ENCODE data around the gene KCNMA1. TPM values are rescaled to one million over a fixed set of nuclear protein-coding genes. Genes with fewer than 3 reads are reported as not detected.

KCNMA1 gene
- total RNA-seq, 1 experiment from 2014 or later, result 20.7 TPM

- intact Hi-C loops (cut with micrococcal nuclease; ENCODE audit: unreplicated experiment), result loop anchor here (1.0 to 5.0 kb wide), 8 partner anchors 38 to 167 kb away; no protein-coding TSS in a partner anchor
- no peak for TF ChIP-seq CTCF (IDR thresholded peaks at IDR 0.05; ENCODE audit: insufficient read depth in 1 of 2, low read depth in 1 of 2, low read length in 1 of 2, severe bottlenecking in 1 of 2, unreplicated experiment in 1 of 2)
- peak overlapping the region; percentile 91 for H3K27ac Mint-ChIP-seq (ENCODE audit: unreplicated experiment)
- BruUV-seq (replicated peaks), result no TSS peak
- no peaks in the 10 kb centered on the region for H3K36me3 Mint-ChIP-seq (ENCODE audit: insufficient read depth, unreplicated experiment)
- H3K4me1 Mint-ChIP-seq (ENCODE audit: low read depth, unreplicated experiment), result peaks cover 57% of the 10 kb centered on the region
- H3K9me3 ChIP-seq, result peaks cover 3% of the 10 kb centered on the region; the same call in 1 of the 2 replicates
- peaks cover 51% of the 10 kb centered on the region for H3K4me1 ChIP-seq
- H3K27me3 Mint-ChIP-seq (ENCODE audit: insufficient read depth, unreplicated experiment), result no peaks in the 10 kb centered on the region
- POLR2A ChIA-PET, result no interaction called here
- no peaks in the 10 kb centered on the region for H3K36me3 ChIP-seq (ENCODE audit: control insufficient read depth, insufficient read depth, low read length)
- H3K27me3 ChIP-seq (replicated peaks; ENCODE audit: control insufficient read depth, insufficient read depth, low read length), result no peaks in the 10 kb centered on the region
- CTCF ChIA-PET, result interaction anchor here (1.4 kb wide), 1 partner anchor 160 kb away, joined by 4 read pairs; no protein-coding TSS in a partner anchor
- peak overlapping the region; percentile 58 for H3K4me3 Mint-ChIP-seq (ENCODE audit: unreplicated experiment)
- DNase-seq, result peak in 1 of 2 experiments; percentile 36
- H3K9me3 Mint-ChIP-seq (ENCODE audit: unreplicated experiment), result peaks cover 9% of the 10 kb centered on the region
- H3K4me3 ChIP-seq (ENCODE audit: low read depth, low read length), result no peak overlapping the region
Observed at GRCh38 chr10:77334501-77334900, 303.1 kb downstream of the KCNMA1 start.

GRCh38 chr10:77333610-77334340, 303.8 kb downstream of the KCNMA1 start:
- TF ChIP-seq CTCF (IDR thresholded peaks at IDR 0.05; ENCODE audit: insufficient read depth in 1 of 2, low read depth in 1 of 2, low read length in 1 of 2, severe bottlenecking in 1 of 2, unreplicated experiment in 1 of 2), result no peak
- H3K4me3 Mint-ChIP-seq (ENCODE audit: unreplicated experiment), result peak overlapping the region; percentile 58
- CTCF ChIA-PET, result interaction anchor here (0.8 to 1.4 kb wide), 2 partner anchors 83 to 160 kb away, joined by 3 to 4 read pairs; no protein-coding TSS in a partner anchor
- peak; percentile 73 to 79 for DNase-seq
- POLR2A ChIA-PET, result no interaction called here
- Histone ChIP-seq H3K4me1 (peaks cover 51% of the 10 kb centered on the region), H3K9me3 (no peaks in the 10 kb centered on the region), H3K4me3 (ENCODE audit: low read depth, low read length) (no peak overlapping the region), H3K27me3 (replicated peaks; ENCODE audit: control insufficient read depth, insufficient read depth, low read length) (no peaks in the 10 kb centered on the region), H3K36me3 (ENCODE audit: control insufficient read depth, insufficient read depth, low read length) (no peaks in the 10 kb centered on the region)
- H3K27ac Mint-ChIP-seq (ENCODE audit: unreplicated experiment), result peak overlapping the region; percentile 91
- peaks cover 1% of the 10 kb centered on the region for H3K9me3 Mint-ChIP-seq (ENCODE audit: unreplicated experiment)
- intact Hi-C loops (cut with micrococcal nuclease; ENCODE audit: unreplicated experiment), result loop anchor here (1.0 to 5.0 kb wide), 8 partner anchors 39 to 166 kb away; no protein-coding TSS in a partner anchor
- H3K36me3 Mint-ChIP-seq (ENCODE audit: insufficient read depth, unreplicated experiment), result no peaks in the 10 kb centered on the region
- peaks cover 57% of the 10 kb centered on the region for H3K4me1 Mint-ChIP-seq (ENCODE audit: low read depth, unreplicated experiment)
- no peaks in the 10 kb centered on the region for H3K27me3 Mint-ChIP-seq (ENCODE audit: insufficient read depth, unreplicated experiment)
- BruUV-seq (replicated peaks), result no TSS peak

- no peaks in the 10 kb centered on the region for H3K9me3 Mint-ChIP-seq (ENCODE audit: unreplicated experiment)
- POLR2A ChIA-PET, result no interaction called here
- H3K4me1 Mint-ChIP-seq (ENCODE audit: low read depth, unreplicated experiment), result peaks cover 57% of the 10 kb centered on the region
- BruUV-seq (replicated peaks), result no TSS peak
- peak in 1 of 2 experiments; percentile 21 for TF ChIP-seq CTCF (IDR thresholded peaks at IDR 0.05; ENCODE audit: insufficient read depth in 1 of 2, low read depth in 1 of 2, low read length in 1 of 2, severe bottlenecking in 1 of 2, unreplicated experiment in 1 of 2)
- DNase-seq, result no peak
- H3K36me3 Mint-ChIP-seq (ENCODE audit: insufficient read depth, unreplicated experiment), result no peaks in the 10 kb centered on the region
- H3K4me3 Mint-ChIP-seq (ENCODE audit: unreplicated experiment), result no peak overlapping the region
- peak overlapping the region; percentile 91 for H3K27ac Mint-ChIP-seq (ENCODE audit: unreplicated experiment)
- H3K4me1 ChIP-seq, result peaks cover 51% of the 10 kb centered on the region
- H3K9me3 ChIP-seq, result no peaks in the 10 kb centered on the region
- H3K27me3 ChIP-seq (replicated peaks; ENCODE audit: control insufficient read depth, insufficient read depth, low read length), result no peaks in the 10 kb centered on the region
- CTCF ChIA-PET, result interaction anchor here (0.5 to 1.1 kb wide), 5 partner anchors 35 to 158 kb away, joined by 3 to 9 read pairs (median 3); no protein-coding TSS in a partner anchor
- no peaks in the 10 kb centered on the region for H3K36me3 ChIP-seq (ENCODE audit: control insufficient read depth, insufficient read depth, low read length)
- H3K4me3 ChIP-seq (ENCODE audit: low read depth, low read length), result no peak overlapping the region
- intact Hi-C loops (cut with micrococcal nuclease; ENCODE audit: unreplicated experiment), result loop anchor here (5.0 kb wide), 3 partner anchors 40 to 165 kb away; no protein-coding TSS in a partner anchor
- no peaks in the 10 kb centered on the region for H3K27me3 Mint-ChIP-seq (ENCODE audit: insufficient read depth, unreplicated experiment)
Observed at GRCh38 chr10:77332256-77332655, 305.4 kb downstream of the KCNMA1 start.
